ENCODE measurements around the gene ZNF699. TPM values are rescaled to one million over a fixed set of nuclear protein-coding genes. Genes with fewer than 3 reads are reported as not detected.

Gene ZNF699
- total and polyA plus RNA-seq, 2 of the 13 experiments (the other 11 are each of a cell fraction or from before 2014, with no cell fraction given), result 0.33 to 2.2 TPM

DNA sequence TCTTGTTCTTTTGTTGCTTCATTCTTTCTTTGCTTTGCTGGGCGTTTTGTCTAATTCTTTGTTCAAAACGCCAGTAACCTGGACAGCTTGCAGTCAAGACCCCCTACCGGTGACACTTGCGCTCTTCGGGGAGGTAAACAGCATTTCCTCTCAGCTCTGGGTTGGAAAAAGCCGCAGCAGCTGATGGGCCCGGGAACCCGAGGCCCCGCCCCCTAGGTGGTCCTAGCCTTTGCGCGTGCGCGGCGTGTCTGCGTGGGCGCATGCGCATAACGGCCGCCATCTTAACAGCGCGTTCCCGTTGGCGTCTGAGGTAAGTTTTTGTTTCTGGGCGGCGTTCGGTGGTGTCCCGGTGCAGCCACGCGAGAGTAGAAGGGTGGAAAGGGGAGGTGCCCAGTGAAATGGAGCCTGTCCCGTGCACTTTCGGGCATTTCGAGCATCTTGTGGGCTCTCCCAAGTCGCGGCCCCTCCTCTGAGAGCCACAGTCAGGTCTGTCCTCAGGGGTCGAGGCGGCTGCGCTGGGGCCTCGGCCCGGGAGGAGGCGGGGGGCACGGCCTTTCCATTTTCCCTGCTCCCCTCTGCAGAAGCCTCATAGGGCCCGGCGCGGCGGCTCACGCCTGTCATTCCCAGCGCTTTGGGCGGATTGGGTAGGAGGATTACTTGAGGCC lies 14.4 kb upstream of the ZNF699 start, which contains the start of gene ZNF559 (continued):
- TF ChIP-seq, protein P1, sequence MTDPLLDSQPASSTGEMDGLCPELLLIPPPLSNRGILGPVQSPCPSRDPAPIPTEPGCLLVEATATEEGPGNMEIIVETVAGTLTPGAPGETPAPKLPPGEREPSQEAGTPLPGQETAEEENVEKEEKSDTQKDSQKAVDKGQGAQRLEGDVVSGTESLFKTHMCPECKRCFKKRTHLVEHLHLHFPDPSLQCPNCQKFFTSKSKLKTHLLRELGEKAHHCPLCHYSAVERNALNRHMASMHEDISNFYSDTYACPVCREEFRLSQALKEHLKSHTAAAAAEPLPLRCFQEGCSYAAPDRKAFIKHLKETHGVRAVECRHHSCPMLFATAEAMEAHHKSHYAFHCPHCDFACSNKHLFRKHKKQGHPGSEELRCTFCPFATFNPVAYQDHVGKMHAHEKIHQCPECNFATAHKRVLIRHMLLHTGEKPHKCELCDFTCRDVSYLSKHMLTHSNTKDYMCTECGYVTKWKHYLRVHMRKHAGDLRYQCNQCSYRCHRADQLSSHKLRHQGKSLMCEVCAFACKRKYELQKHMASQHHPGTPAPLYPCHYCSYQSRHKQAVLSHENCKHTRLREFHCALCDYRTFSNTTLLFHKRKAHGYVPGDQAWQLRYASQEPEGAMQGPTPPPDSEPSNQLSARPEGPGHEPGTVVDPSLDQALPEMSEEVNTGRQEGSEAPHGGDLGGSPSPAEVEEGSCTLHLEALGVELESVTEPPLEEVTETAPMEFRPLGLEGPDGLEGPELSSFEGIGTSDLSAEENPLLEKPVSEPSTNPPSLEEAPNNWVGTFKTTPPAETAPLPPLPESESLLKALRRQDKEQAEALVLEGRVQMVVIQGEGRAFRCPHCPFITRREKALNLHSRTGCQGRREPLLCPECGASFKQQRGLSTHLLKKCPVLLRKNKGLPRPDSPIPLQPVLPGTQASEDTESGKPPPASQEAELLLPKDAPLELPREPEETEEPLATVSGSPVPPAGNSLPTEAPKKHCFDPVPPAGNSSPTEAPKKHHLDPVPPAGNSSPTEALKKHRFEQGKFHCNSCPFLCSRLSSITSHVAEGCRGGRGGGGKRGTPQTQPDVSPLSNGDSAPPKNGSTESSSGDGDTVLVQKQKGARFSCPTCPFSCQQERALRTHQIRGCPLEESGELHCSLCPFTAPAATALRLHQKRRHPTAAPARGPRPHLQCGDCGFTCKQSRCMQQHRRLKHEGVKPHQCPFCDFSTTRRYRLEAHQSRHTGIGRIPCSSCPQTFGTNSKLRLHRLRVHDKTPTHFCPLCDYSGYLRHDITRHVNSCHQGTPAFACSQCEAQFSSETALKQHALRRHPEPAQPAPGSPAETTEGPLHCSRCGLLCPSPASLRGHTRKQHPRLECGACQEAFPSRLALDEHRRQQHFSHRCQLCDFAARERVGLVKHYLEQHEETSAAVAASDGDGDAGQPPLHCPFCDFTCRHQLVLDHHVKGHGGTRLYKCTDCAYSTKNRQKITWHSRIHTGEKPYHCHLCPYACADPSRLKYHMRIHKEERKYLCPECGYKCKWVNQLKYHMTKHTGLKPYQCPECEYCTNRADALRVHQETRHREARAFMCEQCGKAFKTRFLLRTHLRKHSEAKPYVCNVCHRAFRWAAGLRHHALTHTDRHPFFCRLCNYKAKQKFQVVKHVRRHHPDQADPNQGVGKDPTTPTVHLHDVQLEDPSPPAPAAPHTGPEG (CRISPR knock-in tag; IDR thresholded peaks at IDR 0.05), result no peak
- TF ChIP-seq NFE2 (CRISPR knock-in tag; IDR thresholded peaks at IDR 0.05) (no peak), TOE1 (CRISPR knock-in tag; IDR thresholded peaks at IDR 0.05) (no peak), POLR2G (IDR thresholded peaks at IDR 0.05; ENCODE audit: low read depth, low read length) (peak; percentile 45; the same call in 1 of the 2 replicates), SP2 (CRISPR knock-in tag; IDR thresholded peaks at IDR 0.05) (no peak), ZNF350 (CRISPR knock-in tag; IDR thresholded peaks at IDR 0.05; ENCODE audit: borderline replicate concordance, low read depth) (peak; percentile 58; the same call in 1 of the 2 replicates), ZNF678 (CRISPR knock-in tag; IDR thresholded peaks at IDR 0.05) (no peak), ZNF326 (CRISPR knock-in tag; IDR thresholded peaks at IDR 0.05; ENCODE audit: borderline replicate concordance) (no peak), PCBP1 (IDR thresholded peaks at IDR 0.05; ENCODE audit: borderline replicate concordance, low read depth, low read length) (no peak)
- TF ChIP-seq, protein P2, sequence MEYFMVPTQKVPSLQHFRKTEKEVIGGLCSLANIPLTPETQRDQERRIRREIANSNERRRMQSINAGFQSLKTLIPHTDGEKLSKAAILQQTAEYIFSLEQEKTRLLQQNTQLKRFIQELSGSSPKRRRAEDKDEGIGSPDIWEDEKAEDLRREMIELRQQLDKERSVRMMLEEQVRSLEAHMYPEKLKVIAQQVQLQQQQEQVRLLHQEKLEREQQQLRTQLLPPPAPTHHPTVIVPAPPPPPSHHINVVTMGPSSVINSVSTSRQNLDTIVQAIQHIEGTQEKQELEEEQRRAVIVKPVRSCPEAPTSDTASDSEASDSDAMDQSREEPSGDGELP (IDR thresholded peaks at IDR 0.05; ENCODE audit: borderline replicate concordance, low read depth), result peak; percentile 77; the same call in 1 of the 2 replicates
- TF ChIP-seq, protein P3, sequence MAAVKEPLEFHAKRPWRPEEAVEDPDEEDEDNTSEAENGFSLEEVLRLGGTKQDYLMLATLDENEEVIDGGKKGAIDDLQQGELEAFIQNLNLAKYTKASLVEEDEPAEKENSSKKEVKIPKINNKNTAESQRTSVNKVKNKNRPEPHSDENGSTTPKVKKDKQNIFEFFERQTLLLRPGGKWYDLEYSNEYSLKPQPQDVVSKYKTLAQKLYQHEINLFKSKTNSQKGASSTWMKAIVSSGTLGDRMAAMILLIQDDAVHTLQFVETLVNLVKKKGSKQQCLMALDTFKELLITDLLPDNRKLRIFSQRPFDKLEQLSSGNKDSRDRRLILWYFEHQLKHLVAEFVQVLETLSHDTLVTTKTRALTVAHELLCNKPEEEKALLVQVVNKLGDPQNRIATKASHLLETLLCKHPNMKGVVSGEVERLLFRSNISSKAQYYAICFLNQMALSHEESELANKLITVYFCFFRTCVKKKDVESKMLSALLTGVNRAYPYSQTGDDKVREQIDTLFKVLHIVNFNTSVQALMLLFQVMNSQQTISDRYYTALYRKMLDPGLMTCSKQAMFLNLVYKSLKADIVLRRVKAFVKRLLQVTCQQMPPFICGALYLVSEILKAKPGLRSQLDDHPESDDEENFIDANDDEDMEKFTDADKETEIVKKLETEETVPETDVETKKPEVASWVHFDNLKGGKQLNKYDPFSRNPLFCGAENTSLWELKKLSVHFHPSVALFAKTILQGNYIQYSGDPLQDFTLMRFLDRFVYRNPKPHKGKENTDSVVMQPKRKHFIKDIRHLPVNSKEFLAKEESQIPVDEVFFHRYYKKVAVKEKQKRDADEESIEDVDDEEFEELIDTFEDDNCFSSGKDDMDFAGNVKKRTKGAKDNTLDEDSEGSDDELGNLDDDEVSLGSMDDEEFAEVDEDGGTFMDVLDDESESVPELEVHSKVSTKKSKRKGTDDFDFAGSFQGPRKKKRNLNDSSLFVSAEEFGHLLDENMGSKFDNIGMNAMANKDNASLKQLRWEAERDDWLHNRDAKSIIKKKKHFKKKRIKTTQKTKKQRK (IDR thresholded peaks at IDR 0.05; ENCODE audit: low read length), result no peak
